T-helper 2 cell (primary cell): ENCODE measurements around the gene RAMAC.
A peak's percentile ranks its signal among the peaks of the same experiment; 100 is the strongest.
"Not testable (repeated sequence)": the region's sequence is repeated elsewhere in the genome, so short reads cannot be mapped to it uniquely, and the experiment has no call there.

Source experiments
- DNase-seq, 5 experiments: peaks; one replicate each; pipeline versions ENCODE4 v3.0.0 to v3.0.0-alpha.2; 2012 to 2022
- total RNA-seq, 2 donors: gene quantifications; one replicate each; lab custom pipeline; 2026; lab: John Stamatoyannopoulos, UW

Gene RAMAC
- 13.4 to 15.3 reads per million in 2 donors for total RNA-seq

DNA sequence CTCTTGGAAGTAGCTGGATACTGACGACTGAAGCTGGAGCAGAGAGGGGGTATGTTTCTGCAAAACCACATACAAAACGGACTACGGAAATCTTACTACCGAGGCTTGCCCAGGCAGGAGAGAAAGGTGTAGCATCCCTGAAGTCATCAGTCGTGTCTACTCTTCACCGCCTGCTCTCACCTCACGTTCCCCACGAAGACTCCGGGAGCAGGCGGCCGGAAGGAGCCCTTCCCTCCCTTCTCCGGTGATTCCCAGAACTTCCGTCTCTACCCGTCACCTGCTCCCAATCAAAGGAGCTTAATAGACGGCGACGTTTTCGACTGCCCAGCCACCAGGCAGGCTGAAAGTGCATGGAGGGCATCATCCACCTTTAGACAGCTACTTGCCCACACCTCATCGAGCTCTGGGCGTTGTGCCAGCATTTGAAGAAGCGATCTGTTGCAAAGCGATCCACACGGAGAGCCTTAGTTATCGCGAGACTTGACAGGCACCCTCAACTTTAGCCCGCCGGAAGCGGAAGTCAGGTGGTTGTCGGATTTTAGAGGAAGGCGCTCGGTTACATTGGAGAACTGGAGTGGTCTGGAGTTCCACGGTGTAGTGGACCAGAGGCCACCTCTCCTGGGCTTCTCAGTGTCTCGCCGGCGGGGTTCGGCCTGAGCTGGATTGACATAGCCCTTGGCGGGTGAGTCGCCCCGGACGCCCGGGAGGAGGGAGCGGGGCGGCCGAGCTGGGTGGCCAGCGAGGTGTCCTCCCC lies at the start of gene RAMAC:
Gene RAMAC, plus strand, starts transcription at position 523 of the 754 bp plus-strand sequence. CDS start 2,809 bp downstream, outside the sequence.
- DNase-seq, result peak; percentile 68 to 98 (median 86)

DNA sequence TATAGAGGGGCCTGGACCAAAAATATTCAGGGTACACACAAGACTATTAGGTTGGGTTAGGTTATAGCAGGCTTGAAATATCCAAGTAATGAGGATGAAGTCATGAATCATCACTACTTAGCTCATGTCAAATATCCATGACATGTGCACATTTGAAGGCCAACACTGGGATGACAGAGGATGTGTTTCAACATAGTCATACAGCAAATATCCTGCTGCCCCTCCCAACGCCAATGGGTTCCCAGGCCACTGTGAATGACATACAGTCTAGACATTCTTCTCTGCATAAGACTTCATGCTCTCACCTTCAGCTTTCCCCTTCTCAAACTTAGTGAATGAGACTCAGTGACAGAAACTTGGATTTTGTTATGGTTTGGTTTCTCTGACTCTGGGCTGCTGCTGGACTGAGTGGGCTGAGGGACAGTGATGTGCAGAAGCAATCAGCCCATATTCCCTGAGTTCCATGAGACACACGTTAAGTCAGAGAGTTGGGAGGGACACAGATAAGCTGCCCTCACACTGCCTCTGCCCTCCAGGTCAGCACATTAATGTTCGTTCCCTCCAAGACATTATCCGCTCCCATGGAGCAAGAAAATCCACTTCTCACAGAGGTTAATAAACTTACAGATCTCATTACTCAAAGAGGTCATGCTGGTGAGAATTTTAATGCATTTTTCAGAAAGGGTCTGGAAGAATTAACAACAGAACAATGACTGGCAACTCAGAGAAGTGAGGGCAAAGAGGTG lies 48.9 kb upstream of the RAMAC start:
- DNase-seq, result no peak

DNA sequence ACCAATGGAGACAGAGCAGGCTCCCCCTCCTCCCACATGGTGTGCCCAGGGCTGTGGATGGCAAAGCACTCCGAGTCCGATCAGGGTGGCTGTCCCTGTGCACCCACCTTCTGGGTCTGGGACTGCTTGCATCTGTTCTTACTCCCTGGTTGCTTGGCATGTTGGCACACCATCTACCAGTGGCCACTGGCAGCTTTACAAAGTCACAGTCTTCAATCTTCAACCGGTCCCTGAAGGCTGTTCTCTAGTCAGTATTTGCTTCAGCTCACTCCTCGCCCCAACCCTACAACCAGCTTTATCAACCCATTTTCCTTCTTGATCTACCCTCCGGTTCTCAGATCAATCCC lies 48.3 kb upstream of the RAMAC start:
- no peak for DNase-seq

DNA sequence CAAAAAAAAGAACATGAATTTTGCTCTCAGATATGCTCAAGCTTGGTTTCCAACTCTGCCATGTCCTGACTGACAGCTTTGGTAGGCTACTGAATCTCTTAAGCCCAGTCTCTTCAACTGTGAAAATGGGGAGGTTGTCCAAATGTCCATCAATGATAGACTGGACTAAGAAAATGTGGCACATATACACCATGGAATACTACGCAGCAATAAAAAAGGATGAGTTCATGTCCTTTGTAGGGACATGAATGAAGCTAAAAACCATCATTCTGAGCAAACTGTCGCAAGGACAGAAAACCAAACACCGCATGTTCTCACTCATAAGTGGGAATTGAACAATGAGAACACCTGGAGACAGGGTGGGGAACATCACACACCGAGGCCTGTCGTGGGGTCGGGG lies 46.3 kb upstream of the RAMAC start:
- not testable (repeated sequence) for DNase-seq

DNA sequence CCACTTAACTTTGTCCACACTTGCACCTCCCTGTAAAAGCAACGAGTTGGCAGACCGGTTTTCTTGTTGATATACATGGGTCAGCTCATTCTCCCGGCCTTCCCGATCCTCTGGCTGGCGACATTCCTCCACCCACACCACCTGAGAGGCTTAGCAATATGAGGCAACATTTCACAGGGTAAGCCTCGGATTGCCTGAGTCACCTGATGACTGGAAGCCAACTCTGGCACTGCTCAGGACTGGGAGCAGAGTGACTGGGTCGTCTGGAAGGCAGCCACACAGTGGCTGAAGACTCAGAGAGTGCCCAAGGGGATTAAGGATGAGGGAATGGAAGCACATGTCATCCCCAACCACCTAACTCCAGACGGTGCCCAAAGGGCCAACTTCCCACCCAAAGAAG lies 43.3 kb upstream of the RAMAC start:
- no peak for DNase-seq

DNA sequence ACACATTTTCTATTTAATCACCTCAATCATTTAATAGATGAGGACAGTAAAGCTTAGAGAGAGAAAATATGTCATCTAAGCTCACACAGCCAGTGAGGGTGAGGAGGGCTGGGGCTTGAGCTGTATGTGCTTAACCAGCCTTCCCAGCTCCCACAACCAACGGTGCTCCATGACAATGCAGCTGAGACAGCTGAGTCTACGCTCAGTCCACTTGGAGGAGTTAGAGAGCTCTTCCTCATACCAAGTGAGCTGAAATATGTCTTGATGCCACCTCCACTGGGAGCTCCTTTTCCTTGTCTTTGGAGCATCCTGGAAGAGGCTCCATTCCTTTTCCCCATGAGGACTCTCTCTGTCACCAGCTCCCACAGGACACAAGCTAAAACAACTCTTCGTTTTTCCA lies 42.8 kb upstream of the RAMAC start:
- no peak for DNase-seq

DNA sequence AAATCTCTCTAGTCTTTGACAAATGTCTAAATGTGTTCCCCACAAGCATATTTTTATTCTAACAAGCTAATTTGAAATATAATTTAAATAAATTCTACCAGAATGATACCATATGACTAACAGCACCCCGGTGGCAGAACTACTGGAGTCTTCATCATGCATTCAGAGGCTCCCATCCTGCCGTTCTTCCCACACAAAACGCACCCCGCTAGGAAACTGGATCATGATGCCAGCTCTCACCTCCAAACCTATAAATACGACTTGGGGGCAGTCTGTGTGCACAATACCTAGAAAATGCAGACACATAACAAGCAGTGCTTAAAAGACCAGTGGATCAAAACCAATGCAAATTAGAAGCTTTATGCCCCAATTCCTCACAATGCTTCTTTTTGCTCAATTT lies 42.0 kb upstream of the RAMAC start:
- no peak for DNase-seq

DNA sequence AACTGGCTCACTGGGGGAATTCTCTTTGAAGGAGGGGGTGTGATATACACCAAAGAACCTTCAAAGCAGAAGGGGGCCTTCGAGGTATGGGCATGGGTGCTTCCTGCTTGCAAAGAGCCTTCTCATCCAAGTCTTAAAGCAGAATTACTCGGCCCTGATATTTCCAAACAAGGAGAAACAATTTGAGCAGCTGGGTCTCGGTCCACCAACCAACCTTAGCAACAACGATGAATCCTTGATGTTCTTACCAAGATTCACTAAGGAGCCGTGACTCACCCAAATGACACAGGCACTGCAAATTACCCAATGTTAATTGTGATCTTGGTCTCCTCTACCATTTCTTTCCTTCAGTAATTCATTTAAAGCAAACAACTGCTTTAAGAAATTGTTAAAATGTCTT lies 41.2 kb upstream of the RAMAC start:
- no peak for DNase-seq

DNA sequence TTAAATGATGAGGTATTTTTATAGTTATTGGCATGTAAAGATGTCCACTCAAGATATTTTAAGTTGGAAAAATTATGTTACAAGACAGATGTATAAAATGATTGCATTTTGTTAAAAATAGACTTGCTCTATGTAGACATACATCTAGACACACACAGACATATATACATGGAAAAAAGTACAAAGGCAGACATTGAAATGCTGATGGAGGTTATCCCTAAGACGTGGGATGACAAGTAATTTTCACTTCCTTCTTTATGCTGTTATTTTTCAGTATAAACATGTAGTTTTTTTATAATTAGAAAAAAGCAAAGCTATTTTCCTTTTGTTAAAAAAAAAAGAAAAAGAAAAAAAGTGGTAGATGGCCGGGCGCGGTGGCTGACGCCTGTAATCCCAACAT lies 40.7 kb upstream of the RAMAC start:
- no peak for DNase-seq

DNA sequence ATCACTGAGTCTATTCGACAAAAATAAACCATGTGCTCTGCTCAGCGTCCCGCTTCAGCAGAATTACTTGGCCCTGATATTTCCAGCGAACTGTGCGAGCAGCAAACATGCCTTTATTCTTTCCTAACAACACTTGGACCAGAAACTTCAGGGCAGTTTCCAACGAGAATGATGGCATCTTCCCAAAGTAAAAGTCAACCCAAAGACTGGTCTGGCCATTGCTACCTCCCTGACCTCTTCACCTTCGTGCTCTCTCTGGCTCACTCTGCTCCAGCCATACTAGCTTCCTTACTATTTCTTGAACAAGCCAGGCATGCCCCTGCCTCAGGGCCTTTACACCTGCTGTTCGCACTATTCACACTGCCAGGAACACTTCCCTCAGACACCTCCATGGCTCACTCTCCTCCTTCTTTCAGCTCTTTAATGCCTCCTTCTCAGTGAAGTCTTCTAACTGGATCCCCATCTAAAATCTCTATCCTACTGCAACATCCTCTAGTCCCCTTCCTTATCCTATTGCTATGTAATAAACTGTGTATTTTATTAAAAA lies 39.8 kb upstream of the RAMAC start:
- DNase-seq, result no peak

DNA sequence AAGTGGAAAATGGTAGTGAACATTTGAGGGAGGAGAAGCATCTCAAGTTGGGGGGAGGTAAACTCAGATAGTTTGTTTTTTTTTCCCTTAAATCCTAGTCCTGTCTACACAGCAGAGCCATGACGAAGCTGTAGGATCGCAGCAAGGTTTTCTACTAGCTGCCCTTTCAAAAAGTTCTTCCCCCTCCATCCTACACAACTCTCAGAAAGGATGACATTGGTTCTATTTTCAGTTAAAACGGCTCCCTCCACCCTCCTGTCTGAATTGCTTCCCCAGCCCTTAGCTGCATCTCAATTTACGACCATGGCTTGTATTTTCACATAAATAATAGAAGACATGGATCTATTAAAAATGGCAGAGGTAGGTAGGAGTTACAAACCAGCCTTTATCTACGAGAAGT lies 35.7 kb upstream of the RAMAC start:
- no peak for DNase-seq

DNA sequence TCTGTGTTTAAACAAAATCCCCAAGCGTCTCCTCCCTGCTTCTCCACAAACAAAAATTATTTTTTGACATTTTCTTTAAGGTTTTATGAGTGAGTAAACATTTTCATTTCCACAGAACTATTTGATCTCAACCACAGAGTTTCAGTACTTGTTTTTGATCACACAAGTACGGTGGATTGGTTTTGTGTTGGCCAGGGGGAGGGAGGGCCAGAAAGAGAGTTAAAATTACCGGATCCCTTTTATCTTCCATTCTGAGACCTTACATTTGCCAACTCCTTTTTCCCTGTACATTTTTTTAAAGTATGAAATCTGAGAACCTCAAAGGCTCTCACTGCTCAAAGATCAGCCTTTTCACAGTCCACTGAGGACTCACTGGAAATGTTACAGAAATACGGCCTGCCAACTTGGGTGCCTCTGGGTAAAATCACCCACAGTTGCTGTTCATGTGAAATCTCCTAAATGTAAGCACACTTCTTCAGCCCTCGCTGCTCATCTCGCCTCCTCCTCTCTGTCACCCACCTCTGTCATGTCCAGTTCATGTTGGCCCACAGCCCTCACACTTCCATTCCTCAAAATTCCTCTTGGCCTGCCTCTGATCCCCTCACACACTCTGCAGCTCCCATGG lies 35.2 kb upstream of the RAMAC start:
- peak in 1 of 5 experiments; percentile 87 for DNase-seq

DNA sequence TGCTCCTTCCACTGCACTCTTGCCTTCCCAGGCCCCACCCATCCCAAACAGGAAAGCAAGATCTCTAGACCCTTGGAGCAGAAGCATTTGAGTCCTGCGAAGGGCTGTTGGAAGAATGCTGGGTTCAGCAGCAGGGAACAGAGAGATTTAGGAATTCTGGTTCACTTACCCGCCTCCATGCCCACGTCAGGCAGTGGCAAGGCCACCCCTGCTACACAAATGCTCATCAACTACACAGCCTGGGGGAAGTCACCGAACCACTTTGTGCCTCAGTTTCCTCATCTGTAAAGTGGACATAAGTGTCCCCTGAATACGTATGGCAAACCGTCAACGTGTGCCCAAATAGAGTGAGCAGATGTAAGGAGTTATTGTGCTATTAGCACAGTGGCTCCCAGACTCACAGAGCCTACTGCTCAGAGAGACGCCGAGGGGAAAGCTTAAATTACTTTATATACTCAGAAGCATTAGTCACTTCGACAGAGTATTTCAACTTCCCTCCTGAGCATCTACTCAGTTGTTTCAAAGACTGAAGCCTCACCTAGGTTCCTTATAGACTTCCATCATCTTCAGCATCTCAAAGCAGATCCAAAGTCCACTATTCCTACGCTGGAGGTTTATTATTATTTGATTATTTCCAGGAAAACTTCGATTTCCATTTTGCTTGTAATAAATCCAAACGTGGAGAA lies 34.4 kb upstream of the RAMAC start:
- DNase-seq, result peak in 1 of 5 experiments; percentile 45

DNA sequence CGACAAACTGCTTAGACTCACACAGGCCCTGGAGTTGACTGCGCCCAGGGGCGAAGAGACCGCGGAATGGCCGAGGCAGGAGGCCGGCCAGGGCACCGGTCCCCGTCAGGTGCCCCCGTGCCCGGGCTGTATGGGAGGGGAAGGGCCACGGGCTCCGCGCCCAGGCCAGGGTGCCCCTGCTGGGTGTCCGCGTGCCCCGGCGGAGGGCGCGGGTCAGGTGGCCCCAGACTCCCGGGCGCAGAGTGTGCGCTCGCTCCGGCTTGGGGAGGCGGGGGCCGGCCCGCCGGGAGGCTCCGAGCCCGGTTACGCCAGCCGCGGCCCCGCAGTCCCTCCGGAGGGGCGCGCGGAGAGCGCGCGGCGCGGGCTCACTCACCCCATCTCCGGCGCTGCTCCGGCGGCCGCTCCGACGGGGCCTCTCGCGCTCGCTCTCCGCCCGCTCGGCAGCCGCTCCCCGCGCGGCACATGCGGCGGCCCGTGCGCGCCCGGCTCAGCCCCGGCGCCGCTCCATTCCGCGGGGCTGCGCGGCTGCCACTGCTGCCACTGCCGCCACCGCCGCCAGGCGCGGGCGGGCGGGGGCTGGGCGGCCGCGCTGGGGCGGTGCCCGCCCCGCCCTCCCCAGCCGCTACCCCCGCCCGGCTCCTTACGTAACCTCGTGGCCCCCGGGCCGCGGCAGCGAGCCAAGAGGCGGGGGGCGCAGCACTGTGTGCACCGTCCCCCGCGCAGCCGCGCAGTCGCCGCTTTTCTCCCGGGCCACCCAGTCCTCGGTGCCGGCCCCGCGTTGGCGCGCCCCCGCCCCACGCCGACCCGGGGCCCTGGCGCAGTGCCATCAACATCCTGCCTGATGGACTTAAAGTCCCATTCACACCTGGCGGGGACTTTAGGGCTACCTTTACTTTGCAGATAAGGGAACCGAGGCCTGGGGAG lies 33.6 kb upstream of the RAMAC start, which contains the start of gene HOMER2:
Gene HOMER2, minus strand, starts transcription at position 563 of the 924 bp plus-strand sequence. Its CDS starts 185 bp downstream, at position 378.
- peak in 1 of 5 experiments; percentile 70 for DNase-seq

DNA sequence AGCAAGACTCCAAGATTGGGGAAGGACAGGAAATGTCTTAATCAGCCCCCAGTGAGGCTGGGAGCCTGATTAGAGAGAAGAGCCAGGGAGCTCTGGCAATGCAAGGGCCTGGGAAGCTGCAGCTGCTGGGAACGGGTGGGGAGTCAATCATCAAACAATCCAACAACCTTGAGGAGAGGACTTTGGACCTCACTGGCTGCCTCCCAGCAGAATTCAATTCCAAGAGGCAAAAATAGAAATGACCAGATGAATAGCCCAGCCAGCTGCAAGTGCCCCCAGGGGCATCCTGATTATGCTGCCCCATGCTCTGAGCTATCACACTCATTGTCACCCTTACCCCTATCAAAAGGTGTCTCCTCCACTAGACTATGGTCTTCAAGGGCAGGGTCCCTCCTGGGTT lies 27.4 kb upstream of the RAMAC start:
- DNase-seq, result no peak

DNA sequence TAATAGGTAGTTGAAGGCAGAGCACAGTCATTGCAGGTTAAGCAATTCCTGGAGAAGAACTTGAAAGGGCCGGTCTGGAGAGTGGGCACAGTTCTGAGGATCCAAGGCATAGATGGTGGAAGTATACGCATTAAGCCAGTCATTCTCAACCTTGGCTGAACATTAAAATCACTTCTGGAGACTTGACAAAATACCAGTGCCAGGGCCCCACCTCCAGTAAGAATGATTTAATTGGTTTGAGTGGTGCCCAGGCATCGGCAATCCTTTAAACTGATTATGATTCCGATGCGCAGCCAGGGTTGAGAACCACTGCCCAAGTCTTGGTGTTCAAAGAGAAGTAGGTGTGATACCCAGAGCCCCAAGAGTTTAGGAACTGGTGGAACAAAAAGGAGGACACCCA lies 26.6 kb upstream of the RAMAC start:
- DNase-seq, result no peak

DNA sequence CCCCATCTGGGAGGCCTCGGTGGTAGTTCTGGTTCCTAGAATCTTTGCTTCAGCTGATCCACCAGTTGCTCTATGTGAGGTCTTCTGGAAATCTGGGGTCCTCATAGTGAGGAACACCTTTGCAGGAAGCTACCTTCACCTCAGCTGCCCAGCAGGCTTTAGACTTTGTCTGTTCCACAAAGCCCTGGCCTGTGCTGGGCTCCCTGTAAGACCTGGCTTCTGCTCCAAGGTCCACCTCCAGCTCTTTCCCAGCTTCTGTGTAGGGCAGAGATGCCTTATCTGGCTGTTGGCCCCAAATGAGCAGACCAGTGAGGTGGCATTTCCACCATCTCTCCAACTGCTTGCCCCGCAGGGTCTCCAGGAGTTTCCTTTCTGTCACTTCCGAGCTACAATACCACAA lies 25.2 kb upstream of the RAMAC start:
- no peak for DNase-seq

DNA sequence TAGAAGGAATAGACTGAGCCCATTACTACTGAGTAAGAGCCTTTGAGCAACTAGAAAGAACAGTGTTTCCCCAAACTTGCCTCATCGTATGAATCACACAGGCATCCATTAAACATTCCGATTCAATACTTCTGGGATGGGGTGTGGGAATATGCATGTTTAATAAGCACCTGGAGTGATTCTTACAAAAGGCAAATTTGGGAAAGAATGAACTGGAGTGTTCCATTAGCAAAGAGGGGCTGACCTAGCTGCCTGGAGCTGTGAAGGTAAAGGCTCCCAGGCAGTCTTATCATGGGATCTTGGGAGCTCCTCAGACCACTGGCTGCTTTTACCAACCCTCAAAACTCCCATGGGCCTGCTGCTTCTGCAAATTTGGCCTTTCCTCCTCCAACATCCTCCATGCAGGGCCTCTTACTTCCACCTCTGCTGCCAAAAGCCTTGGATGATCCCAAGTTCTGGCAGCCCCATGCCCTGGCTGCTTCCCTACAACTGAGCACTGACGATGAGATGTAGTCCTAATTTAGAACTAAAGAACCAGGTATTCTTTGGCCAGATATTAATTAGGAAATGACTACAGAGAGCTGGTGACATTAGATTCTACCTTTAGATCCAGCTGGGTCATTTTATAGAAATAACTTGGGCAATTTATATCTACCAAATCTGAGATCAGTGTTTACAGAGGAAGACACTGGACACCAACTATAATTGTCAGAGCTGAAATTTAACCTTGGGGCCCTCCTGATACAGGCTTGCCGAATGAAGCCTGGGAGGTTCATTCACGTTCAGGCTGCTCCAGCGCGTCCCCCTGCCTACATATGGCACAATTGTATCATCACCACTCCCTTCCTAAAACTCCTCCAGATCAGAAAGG lies 22.3 kb upstream of the RAMAC start:
- DNase-seq, result no peak

DNA sequence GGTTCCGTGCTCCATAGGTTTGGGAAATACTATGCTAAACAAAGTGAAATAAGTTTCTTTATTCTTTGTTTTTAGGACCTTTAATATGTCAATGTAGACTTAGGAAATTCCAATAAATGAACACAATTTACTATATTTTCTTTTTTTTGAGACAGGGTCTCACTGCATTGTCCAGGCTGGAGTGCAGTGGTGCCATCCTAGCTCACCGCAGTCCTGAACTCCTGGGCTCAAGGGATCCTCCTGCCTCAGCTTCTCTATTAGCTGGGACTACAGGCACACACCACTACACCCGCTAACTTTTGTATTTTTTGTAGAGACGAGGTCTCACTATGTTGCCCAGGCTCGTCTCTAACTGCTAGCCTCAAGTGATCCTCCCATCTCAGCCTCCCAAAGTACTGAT lies 21.1 kb upstream of the RAMAC start:
- no peak for DNase-seq

DNA sequence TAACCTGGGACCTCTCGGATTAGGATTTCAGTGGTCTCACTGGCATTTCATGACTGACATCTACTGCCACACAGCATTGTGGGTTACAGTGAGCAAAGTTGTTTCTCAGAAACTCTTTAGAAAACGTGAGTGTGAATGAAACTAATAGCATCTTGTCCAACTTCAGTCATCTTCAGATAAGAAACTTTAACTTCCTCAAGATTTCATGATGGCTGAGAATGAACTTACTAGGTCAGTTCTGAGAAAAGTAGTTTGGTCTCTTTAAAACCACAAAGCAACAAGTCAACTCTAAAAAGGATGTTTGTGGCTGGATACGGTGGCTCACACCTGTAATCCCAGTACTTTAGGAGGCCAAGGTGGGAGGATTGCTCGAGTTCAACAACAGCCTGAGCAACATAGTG lies 19.3 kb upstream of the RAMAC start:
- peak in 1 of 5 experiments; percentile 95 for DNase-seq

DNA sequence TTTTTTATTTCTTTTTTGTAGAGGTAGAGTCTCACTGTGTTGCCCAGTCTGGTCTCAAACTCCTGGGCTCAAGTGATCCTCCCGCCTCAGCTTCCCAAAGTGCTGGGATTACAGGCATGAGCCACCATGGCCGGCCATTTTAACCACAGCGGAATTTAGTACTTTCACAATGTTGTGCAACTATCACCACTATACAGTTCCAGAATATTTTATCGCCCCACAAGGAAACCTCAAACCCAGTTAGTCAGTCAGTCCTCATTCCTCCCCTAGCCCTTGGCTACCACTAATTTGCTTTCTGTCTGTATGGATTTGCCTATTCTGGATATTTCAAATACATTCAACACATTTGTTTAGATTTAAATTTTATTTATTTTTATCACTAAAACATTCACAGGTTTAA lies 17.9 kb upstream of the RAMAC start:
- no peak for DNase-seq
